Stimulated activated CD4-positive, alpha-beta T cell treated with anti-CD3 and anti-CD28 coated beads, TNF-alpha, amount 100 ng/mL, for 1 hour (primary cell): ENCODE measurements around the gene SGSM2.

Source experiments
- DNase-seq, 3 donors: peaks; one replicate each; pipeline ENCODE4 v3.0.0-alpha.2; 2020; ENCODE audit warnings: low read depth in 3 of 3, low spot score in 1 of 3

The SGSM2 gene

GRCh38 chr17:2386400-2387085 lies 49.2 kb downstream of the SGSM2 start:
- no peak for DNase-seq

- no peak for DNase-seq
Measured at GRCh38 chr17:2387086-2388019, 50.1 kb downstream of the SGSM2 start.

DNA sequence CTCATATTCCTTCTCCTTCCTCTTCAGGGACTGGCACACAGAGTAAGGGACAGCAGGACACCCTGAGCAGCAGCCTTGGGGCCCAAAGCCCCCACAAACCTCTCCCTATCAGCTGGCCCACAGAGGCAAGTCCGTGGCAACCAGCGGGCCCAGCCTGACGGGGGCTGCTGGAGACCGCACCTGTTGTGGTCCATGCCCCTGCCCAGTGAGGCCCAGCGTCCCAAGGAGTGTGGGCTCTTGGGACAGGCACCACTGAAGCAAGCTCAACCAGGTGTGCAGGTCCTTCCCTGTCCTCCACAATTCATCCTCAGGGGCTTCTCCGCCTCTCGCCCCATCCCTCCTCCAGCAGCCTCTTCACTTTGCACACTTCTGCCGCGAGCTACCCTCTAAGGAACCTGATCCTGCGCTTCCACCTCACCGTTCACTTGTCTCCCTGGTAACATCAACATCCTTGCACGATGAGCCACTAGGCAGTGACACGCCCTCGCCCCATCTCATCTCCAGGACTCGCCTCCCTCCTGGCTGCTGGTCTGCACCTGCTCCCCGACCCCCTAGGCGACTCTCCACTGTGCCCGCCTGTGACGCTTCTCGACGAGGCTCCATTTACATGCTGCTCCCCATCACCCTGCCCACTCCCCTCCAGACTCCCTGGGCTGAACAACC lies 50.9 kb downstream of the SGSM2 start:
- DNase-seq: no peak

DNA sequence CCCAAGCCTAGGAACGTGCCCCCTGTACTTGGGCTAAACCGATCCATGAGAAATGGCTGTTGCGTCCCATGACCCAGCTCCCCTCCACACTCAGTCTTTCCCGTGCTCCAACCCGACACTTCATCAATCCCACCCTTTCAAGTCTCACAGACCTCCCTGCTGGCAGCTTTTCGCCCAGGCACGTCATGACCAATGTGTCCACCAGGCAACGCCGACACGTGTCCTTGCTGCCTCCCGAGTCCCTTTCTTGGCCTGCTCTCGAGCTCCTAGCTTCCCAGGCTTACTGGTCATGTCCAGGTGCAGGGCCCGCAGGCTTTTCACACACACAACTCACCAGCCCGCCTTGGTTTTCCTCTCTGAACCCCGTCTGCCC lies 51.4 kb downstream of the SGSM2 start:
- DNase-seq: no peak

- no peak for DNase-seq
Measured at GRCh38 chr17:2390199-2390836, 53.0 kb downstream of the SGSM2 start.

- no peak for DNase-seq
Measured at GRCh38 chr17:2391597-2392251, 54.4 kb downstream of the SGSM2 start.

DNA sequence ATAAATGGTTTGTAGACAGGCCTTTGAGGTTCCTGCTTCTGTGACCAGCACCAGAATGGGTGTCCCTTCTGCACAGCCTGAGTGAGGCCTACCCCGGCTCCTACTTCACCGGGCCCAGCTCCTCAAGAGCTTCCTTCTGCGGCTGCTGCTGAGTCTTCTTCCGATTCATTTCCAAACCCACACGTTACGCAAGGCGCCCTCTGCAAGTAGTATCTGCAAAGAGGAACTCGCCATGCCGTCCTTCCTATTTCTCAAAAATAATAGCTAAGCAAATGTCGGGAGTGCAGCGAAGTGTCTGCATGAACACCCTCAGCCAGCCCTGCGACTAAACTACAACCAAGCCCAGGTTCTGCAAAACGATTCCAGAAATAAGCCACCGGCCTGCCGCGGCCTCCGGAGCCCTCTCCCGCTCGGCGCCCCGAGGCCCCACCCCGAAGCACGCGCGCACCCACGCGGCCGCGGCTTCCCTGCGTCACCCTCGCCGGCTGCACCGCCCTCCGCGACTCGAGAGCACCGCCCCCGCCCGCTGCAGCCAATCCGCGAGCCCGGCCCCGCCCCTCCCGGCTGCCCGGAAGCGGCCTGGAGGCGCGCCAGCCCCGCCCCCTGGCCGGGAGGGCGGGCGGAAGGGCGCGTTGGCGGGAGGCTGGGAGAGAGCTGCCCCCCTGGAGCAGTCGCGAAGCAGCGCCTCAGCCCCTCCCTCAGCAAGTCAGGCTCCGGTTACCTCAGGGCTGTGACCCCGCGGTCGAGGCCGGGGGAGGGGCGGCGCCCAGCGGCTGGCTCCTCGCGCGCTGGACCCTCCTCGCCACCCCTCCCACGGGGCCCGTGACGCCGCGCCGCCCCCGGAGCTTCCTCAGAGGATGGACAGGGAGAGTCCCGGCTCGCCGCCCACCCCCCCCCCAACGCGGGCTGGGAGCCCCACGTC lies 55.2 kb downstream of the SGSM2 start:
- DNase-seq: peak; percentile 92 to 98 (median 97)

DNA sequence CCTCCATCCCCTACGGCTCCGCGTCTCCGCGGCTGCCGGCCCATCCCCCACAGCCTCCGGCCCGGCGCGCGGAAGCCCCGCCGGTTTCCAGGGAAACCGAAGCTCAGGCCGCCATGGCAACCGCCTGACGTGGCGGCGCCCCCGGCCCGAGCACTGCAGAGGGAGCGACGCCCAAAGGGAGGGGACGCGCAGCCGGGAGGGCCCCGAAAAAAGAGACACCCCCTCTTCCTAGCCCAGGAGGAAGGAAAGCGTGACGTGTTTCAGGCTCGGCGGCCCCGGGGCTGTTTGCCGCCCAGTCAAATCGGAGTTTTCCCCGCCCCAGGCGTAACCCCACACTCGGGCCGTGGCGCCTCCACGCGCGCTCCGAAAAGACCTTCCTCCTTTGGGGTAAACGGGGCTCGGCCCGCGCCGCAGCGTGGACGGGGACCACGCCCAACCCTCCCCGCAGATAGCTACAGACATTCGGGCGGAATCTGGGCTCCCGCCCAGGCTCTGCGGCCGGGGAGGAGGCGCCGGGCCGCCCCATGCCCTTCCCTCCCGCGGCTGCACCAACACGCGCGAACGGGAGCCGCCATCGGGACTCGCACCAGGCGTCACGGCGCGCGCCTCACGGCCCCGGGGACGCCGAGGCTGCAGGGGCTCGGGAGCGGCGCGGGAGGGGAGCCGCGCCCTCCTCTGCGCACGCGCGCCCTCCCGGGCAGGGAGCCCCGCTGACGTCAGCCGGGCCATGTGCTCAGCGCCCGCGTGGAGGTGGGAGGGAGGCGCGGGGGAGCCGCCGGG lies 56.1 kb downstream of the SGSM2 start:
- peak; percentile 78 to 86 (median 83) for DNase-seq

DNA sequence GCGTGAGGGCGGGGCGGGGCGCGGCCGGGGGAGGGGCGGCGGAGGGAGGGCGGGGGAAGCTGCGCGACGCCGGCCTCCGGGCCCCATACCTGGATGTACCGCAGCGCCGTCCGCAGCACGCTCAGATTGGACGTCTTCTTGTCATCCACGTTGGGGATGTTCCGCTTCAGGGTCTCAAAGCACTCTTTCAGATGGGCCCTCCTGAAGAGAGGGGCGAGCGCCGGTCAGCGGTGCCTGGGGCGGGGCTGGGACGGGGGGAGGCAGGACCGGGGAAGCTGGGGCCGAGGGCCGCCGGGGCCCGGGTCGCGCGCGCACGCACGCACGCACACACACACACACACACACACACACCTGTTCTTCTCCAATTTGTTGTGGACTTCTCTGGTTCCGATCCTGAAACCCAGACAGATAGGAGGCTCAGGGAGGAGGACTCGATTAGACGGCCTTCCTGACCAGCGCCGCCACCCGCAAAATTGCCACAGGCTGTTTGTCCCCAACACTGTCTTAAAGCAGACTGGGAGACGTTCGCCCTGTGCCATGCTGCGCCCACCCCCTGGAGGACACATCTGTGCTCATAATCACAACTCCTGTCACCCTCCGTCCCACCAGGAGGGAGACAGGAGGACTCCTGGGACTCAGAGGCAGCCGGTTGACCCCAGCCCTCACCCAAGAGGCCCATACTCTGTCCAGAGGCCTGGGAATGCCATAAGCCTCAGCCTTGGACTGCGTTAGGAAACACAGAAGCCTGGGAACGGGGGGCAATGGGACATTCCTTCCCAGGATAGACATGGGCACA lies 56.9 kb downstream of the SGSM2 start:
- DNase-seq: no peak

DNA sequence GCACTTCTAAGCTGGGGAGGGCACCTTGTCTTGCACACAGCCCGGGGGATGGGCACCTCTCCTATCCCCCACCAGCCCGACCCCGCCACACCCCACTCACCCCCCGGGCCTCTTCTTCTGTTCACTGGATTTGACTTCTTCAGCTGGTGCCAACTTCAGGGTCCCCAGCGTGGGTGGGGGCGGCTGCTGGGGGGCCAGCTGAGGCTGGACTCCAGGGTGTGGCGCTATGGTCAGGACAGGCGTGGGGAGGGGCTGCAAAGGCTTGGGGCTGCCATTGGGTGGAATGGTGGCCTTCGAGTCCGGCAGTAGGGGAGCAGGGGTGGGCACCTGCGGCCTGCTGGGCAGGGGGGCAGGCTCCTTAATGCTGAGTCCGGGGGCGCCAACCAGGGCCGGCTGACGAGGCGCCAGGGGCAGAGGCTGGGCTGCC lies 57.5 kb downstream of the SGSM2 start:
- DNase-seq: no peak

DNA sequence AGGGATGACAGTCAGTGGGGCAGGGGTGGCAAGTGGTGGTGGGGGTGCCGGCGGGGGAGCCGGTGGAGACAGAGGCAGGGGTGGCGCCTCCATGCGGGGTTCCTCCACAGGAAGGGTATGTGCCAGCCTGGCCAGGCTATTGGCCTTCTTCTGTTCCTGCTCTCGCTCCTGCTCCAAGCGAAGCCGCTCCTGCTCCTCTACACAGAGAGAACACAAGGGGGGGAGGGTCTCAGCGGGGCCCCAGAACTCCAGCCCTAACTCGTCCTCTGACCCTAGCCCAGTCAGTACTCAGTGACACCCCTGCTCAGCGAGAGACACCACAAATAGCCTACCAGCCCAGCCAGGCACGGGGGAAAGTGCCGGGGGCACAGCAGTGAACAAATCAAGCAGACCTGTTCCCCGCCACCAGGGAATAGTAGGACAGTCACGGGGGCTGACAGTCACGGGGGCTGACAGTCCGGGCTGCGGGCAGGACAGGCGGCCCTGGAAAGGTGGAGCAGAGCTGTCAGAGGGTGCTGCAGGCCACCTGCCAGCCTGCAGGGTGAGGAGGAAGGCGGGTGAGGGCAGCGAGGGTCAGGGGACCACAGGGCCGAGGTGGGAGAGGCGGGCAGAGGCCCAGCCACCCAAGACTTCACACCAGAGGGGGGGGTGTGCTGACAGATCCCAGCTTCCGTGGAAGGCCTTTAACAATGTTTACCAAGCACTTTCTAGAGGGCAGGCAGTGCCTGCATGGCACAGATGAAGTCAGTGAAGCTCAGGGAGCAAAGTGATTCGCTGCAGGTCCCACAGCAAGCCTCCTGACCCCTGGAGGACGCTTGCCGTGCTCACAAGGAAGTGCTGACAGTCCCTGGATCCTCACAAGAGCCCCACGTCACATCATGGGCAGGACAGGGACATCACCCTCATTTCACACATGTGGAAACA lies 58.2 kb downstream of the SGSM2 start:
- no peak for DNase-seq

DNA sequence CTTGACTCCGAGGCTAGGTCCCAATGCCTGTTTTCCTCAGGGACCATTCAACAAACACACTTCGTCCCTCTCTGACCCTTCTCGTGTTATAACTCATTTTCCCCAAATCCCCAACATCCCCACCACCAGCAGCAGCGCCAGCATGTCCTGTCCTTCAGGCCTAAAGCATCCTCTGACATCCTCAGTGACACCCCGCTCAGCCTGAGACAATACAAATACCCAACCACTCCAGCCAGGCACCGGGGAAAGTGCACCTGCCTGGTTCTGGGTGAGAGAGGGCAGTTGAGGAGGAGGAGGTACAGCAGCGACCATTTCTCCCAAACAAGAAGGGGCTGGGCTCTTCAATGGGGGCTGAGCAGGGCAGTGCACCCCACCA lies 58.9 kb downstream of the SGSM2 start:
- no peak for DNase-seq

DNA sequence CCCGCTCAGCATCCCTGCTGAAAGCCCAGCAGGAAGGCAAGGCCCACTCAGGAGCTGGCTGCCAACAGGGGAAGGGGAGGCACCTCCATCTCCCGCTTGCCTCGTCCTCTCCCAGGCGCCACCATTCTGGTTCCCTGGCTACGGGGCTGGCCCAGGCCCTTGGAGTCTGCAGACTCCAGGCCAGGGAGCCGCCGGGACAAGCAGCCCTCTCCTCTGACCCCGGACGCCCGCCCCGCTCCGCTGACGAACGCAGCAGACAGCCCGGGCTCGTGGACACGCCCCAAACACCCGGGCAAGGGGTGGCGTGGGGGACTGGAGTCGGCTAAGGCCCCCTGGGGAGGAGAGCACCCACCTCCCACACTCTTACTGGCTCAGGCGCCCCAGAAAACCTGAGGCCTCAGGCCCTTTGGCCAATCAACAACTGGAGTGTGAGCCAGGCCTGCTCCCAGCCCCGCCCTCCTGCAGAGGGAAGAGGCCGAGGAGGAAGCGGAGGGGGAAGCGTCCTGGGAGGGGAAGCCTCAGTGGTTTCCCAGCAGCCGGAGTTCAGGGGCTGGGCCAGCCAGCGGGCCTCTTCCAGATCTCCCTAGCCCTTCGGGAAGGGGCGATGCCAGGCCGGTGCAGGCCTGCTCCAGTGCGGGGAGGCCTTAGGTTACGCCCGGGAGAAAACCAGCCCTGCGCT lies 59.4 kb downstream of the SGSM2 start:
- no peak for DNase-seq

DNA sequence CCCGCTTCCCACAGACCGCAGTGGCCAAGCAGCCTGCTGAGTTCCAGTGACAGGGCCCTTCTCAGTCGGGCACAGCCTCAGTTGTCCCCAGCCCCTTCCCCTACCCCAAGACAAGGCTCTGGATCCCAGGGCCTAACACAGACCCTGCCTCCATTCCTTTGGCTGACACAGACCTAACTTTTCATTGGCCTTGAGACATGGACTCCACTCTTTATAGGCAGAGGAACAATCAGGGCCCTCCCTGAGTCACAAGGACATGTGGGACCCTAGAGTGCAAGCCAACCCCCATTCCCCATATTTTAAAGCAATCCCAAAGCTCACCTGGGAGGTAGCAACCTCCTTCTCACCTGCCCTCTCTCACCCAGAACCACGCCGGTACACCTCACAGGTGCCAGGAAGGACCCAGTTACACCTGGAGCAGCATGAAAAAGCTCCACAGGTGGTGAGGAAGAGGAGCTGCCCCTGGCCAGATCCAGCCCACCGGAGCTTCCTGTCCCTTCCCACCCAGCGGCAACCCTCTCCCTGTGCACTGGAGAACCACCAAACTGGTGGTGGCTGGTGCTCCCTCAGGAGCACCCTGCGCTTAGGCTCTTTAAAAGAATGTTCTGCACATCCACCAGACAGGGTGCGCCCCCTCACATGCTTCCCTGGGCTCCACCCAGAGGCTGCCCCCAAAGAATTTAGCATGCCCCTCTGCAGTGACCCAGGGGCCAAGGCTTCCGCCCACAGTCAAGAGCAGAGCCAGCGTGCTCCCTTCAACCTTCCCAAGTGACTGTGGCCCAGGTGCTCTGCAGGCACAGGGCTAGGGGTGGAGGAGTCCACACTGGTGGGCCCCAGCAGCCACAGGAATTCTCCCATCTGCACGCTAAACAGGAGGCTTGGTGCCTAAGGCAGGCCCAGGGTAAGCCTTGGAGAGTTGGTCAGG lies 60.2 kb downstream of the SGSM2 start:
- no peak for DNase-seq

GRCh38 chr17:2398182-2398581 lies 60.9 kb downstream of the SGSM2 start:
- no peak for DNase-seq
